Subcutaneous adipose tissue (tissue), 4 donors: ENCODE results near the gene FARP1. TPM values are rescaled to one million over a fixed set of nuclear protein-coding genes. Genes with fewer than 3 reads are reported as not detected.

Experiments used
- CTCF ChIP-seq: fragments of 450-650 bp; IDR thresholded peaks from one replicate; pipeline ENCODE4 v1.5.1; 2016; ENCODE audit warnings: low read depth, mild to moderate bottlenecking, control low read depth, antibody characterized with exemption, moderate library complexity
- total RNA-seq, 4 donors: library from RNA; depleted of rRNA; stranded (reverse); fragments of >200 nt; gene quantifications; one replicate each; pipeline ENCODE4 v1.1.0, GENCODE V29; 2016

FARP1 gene
- total RNA-seq, 4 donors from 2014 or later, result 24.9 to 39.9 (median 28.8) TPM

- no peak for TF ChIP-seq CTCF
Measured at GRCh38 chr13:98298599-98298998, 155.7 kb downstream of the FARP1 start.

DNA sequence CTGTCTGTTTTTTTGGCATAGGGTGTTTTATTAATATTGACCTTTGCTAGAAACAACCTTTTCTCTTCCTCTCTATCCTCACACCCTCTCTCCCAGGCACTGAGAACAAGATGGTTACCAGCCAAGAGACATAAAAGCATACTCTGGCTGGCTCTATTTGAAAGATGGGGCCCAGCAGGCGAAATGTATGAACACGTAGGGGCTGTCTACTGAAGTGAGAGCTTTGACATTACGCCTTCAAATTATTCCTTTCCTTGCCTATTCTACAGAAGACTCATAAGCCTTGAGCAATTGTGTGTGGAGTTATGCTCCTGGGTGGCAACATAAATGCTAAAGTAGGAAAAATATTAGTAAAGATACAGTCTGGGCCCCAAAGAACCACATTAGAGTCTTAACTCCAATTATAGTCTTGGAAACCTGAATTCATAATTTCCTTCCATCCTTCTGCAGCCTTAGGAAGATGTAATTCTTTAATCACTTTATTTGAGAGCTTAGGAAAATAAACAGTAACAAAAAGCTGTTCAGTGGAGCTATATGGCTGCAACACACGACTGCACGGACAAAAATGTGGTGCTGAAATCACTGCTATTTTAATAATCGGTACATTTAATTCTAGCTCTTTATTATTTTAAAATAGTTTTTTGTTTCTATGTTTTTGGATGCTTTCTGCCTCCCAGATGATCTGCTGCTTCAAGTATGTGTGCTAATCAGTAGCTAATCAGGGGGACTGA is 156.5 kb downstream of the FARP1 start:
- no peak for TF ChIP-seq CTCF

GRCh38 chr13:98299966-98300350 is 157.1 kb downstream of the FARP1 start:
- TF ChIP-seq CTCF, result no peak

GRCh38 chr13:98300956-98301641 is 158.2 kb downstream of the FARP1 start:
- no peak for TF ChIP-seq CTCF

- TF ChIP-seq CTCF, result no peak
Measured at GRCh38 chr13:98301721-98302120, 158.8 kb downstream of the FARP1 start.

DNA sequence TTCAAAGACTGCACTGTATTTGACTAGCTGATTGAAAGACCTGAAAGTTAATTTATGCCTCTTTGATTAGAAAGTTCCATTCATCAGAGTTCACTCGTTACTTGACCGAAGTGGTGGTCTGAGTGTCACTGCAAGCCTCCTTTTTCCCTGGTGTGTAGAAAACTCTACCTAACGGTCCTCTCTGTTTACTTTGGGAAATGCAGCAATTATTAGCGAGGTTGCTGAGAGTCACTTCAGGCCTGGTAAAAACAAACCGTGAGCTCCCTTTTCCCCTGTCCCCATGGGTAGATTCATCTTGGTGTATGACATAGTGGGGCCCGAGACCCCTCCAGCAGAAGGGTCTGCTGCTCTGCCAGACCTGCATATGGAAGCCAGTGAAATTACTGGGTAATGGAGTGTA is 161.0 kb downstream of the FARP1 start:
- no peak for TF ChIP-seq CTCF

GRCh38 chr13:98305670-98306069 is 162.8 kb downstream of the FARP1 start:
- TF ChIP-seq CTCF, result no peak
